Measurements from ENCODE around the gene DZIP1.

The DZIP1 gene

DNA sequence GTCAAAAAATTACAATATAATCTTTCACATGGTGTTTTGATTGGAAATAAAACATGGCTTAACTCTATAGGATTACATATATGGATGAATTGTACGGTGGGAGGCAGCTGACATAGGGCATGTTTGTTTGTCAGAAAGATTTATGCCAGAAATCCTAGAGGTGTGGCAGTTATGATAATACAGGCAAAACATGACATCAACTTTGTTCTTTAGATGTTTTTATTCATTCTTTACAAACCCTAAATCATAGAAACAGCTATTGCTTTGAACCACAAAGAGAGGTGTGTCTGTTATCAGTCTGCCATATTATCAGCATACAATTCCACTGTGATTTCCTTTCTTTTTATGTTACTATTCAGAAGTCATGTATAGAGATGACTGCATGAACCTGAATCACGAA, 100.2 kb downstream of the DZIP1 start:
- no peak for DNase-seq (ENCODE audit: low read depth in 2 of 2)

DNA sequence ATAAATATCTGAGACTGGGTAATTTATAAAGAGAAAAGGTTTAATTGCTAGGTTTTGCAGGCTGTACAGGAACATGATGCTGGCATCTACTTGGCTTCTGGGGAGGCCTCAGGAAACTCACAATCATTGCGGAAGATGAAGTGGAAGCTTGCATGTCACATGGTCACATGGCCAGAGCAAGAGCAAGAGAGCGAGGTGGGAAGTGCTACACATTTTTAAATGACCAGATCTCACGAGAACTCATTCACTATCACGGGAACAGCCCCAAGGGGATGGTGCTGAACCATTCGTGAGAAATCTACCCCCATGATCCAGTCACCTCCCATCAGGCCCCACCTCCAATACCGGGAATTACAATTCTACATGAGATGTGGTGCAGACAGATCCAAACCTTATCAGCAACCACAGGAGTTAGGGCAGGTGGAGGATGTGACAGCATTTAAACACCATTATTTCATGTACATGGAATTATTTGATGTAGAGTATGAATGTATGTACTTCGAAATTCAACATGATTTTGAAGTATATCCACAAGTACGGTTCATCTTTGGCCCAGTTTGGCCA, 102.5 kb downstream of the DZIP1 start:
- DNase-seq (ENCODE audit: low read depth in 2 of 2): no peak

DNA sequence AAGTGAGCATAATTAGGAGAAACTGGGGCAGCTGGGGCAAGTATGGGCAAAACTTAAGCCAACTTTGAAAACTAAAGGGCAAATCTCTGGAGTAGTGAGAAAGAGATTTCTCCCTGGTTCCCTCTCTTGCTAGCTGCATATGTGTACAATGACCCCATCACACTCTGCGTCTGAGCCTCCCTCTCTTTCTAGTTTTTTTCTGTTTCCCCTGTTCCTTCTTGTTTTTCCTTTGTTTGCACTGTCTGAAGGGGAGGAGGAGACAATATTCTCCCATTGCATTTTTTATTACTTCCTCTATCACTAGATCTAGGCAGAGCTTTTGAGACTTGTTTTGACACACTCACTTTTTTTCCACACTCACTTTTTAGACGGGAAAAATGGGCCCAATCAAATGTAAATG, 103.2 kb downstream of the DZIP1 start:
- no peak for DNase-seq (ENCODE audit: low read depth in 2 of 2)

DNA sequence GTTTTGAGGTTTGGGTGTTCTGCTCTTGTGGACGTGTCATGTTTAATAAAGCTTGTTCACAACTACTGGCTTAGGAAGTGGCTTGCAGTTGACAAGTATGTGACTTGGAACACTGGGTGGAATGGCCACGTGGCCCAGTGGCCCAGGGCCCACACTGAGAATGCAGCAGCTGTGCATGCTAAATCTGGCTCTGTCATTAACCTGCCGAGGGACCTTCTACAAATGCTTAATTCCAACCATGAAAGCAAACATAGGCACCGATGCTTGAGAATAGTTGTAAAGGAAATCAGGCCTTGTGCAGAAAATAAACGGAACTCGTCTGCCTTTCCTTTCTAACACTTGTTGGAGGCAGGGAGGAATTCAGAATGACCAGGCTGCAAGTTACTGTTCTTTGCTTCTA, 103.6 kb downstream of the DZIP1 start:
- no peak for DNase-seq (ENCODE audit: low read depth in 2 of 2)

DNA sequence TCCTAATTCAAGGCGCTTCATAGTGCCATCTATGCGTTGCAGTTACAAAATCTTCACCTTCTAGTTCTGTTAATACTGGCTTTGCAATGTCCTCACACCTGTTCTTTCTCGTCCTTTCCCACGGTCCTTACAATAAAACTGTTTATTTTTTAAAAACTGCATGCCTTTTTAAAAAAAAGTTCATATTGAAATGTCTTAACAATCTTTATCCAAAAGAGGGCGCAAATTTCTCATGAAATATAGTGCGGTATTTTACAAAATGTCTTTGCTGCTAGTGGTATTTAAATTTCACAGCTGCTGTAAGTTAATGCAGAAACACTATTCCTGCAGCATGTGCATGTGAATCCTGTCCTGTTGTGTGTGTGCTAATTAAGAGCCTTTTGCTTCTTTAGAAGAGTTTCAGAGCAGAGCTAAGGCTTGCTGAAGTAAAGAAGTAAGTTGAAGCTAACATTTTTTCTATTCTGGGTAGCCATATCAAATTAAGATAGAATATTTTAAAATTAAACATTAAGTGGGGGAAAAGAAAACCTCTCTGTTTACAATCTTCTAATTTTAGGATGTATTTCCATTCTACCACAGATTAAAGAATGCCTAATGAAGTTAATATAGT, 107.8 kb downstream of the DZIP1 start:
- DNase-seq (ENCODE audit: low read depth in 2 of 2): no peak

DNA sequence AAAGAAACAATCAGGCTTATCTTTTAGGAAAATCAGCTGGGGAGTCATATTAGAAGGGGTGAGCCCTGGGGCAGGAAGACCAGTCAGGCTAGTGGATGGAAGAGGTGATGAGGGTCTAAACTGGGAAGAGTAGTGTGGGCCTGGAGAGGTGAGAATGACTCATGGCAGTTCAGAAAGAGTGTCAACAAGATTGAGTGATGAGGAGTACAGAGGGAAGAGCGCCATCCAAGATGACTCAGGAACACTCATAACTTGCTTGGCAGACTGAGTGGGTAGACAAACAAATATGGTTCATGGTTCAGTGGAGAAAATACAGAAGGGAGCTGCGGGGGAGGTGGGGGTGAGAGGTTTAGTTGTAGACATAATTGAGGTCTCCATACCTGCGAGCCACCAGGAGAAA, 109.3 kb downstream of the DZIP1 start:
- DNase-seq (ENCODE audit: low read depth in 2 of 2): no peak

DNA sequence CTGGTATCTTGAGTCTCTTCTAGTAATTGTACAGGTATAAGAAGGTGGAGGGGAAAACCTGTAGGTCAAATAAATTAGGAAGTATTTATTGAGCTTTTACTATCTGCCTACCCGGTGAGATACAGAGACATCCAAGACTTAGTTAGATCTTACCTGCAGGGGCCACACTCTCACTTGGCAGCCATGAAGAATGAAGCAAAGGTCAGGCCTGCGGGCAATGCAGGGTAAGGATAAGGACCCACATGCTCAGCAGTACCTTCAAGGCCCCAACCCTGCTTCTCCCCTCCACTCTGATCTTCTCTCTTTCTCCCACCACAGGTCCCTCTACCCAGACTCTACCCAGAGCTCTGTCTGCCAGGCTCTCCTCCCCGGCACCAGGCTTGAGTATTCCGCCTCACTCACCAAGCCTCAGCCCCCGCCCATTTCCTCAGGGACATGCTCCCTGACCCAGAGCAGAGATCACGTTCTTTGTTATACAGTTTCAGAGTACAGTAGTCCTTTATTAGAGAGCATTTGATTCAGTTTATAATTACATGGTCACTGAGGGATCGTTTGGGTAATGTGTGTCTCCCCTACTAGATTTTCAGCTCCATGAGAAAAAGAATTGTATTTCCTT, 110.9 kb downstream of the DZIP1 start:
- DNase-seq (ENCODE audit: low read depth in 2 of 2): no peak

DNA sequence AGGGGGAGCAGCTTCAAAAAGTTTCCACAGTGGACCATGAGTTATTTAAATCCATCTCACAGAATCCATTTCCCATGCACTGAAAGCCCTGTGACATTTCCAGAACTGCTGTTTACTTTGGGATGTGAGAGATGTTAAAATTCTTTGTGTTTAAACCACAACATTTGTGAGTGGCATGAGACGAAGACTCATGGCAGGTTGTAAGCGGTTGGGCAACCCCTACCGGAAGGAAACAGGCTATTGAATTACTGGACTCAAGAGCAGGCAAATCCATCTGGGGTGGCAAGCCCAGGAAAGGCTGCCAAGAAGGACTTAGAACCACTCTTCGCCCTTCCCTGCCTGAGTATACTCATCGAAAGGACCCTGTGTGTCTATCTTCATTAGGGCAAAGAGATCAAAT, 114.3 kb downstream of the DZIP1 start:
- DNase-seq (ENCODE audit: low read depth in 2 of 2): no peak

All from stimulated activated CD8-positive, alpha-beta memory T cell treated with anti-CD3 and anti-CD28 coated beads, Interleukin-2, amount 100 ng/mL, for 48 hours (primary cell).